PFSK-1 (cell line): ENCODE results near the gene PLA2G4A.

Source experiments
- FOXP2 ChIP-seq: optimal IDR thresholded peaks from 2 replicates; pipeline ENCODE3; 2011; ENCODE audit warnings: borderline replicate concordance, control low read depth, inconsistent platforms; ENCODE audit not compliant: insufficient read depth; ENCODE audit errors: extremely low read length, extremely low read depth
- POLR2AphosphoS5 ChIP-seq: IDR thresholded peaks from 2 replicates; pipeline ENCODE4 v1.6.1; 2012; ENCODE audit warnings: low read depth, mild to moderate bottlenecking, control low read depth, low read length, moderate library complexity
- SIN3A ChIP-seq: IDR thresholded peaks from 2 replicates; pipeline ENCODE4 v1.6.1; 2012; ENCODE audit warnings: mild to moderate bottlenecking, low read length, moderate library complexity, borderline replicate concordance; ENCODE audit not compliant: insufficient read depth
- TAF1 ChIP-seq: IDR thresholded peaks from 2 replicates; pipeline ENCODE4 v1.6.1; 2012; ENCODE audit warnings: low read length, control low read depth, borderline replicate concordance; ENCODE audit not compliant: insufficient read depth
- TF ChIP-seq, protein P1 (sequence below), 2 experiments: IDR thresholded peaks; 2 replicates each; pipeline versions ENCODE4 v1.6.1 to v1.8.0; 2011 to 2012; ENCODE audit warnings: low read depth in 2 of 2, low read length in 2 of 2, control low read depth in 1 of 2, inconsistent platforms in 1 of 2, mild to moderate bottlenecking in 1 of 2, moderate library complexity in 1 of 2; ENCODE audit not compliant: insufficient read depth in 1 of 2

Gene PLA2G4A

GRCh38 chr1:186975220-186975619 lies 146.5 kb downstream of the PLA2G4A start:
- TF ChIP-seq, protein P1, sequence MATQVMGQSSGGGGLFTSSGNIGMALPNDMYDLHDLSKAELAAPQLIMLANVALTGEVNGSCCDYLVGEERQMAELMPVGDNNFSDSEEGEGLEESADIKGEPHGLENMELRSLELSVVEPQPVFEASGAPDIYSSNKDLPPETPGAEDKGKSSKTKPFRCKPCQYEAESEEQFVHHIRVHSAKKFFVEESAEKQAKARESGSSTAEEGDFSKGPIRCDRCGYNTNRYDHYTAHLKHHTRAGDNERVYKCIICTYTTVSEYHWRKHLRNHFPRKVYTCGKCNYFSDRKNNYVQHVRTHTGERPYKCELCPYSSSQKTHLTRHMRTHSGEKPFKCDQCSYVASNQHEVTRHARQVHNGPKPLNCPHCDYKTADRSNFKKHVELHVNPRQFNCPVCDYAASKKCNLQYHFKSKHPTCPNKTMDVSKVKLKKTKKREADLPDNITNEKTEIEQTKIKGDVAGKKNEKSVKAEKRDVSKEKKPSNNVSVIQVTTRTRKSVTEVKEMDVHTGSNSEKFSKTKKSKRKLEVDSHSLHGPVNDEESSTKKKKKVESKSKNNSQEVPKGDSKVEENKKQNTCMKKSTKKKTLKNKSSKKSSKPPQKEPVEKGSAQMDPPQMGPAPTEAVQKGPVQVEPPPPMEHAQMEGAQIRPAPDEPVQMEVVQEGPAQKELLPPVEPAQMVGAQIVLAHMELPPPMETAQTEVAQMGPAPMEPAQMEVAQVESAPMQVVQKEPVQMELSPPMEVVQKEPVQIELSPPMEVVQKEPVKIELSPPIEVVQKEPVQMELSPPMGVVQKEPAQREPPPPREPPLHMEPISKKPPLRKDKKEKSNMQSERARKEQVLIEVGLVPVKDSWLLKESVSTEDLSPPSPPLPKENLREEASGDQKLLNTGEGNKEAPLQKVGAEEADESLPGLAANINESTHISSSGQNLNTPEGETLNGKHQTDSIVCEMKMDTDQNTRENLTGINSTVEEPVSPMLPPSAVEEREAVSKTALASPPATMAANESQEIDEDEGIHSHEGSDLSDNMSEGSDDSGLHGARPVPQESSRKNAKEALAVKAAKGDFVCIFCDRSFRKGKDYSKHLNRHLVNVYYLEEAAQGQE (IDR thresholded peaks at IDR 0.05; ENCODE audit: insufficient read depth in 1 of 2, low read depth in 2 of 2, low read length in 2 of 2): no peak
- no peak for TF ChIP-seq POLR2AphosphoS5
- TF ChIP-seq FOXP2: no peak
- TF ChIP-seq TAF1: no peak
- TF ChIP-seq SIN3A: no peak

DNA sequence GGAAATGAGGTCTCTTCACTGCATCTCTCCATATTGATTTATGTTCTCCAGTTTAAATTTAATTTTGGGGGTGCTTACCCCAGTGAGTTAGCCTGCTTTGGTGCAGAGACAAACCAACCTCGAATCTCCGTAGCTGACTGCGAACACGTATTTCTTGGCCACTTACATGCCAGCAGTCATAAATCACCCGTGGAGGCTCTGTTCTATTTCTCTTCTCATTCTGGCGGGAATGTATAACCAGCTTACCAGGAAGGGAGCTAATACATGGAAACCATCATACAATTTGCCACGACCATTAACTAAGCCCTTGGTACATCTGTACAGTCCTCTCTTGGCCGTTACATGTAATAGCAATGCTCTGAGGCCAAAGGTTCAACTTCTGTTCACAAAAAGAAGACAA lies 148.0 kb downstream of the PLA2G4A start:
- TF ChIP-seq, protein P1 (IDR thresholded peaks at IDR 0.05; ENCODE audit: insufficient read depth in 1 of 2, low read depth in 2 of 2, low read length in 2 of 2): no peak
- TF ChIP-seq FOXP2 (no peak), TAF1 (no peak), POLR2AphosphoS5 (no peak), SIN3A (no peak)

- no peak for TF ChIP-seq FOXP2
- no peak for TF ChIP-seq TAF1
- TF ChIP-seq, protein P1 (IDR thresholded peaks at IDR 0.05; ENCODE audit: insufficient read depth in 1 of 2, low read depth in 2 of 2, low read length in 2 of 2): no peak
- no peak for TF ChIP-seq SIN3A
- no peak for TF ChIP-seq POLR2AphosphoS5
Measured at GRCh38 chr1:186977266-186977957, 148.7 kb downstream of the PLA2G4A start.

DNA sequence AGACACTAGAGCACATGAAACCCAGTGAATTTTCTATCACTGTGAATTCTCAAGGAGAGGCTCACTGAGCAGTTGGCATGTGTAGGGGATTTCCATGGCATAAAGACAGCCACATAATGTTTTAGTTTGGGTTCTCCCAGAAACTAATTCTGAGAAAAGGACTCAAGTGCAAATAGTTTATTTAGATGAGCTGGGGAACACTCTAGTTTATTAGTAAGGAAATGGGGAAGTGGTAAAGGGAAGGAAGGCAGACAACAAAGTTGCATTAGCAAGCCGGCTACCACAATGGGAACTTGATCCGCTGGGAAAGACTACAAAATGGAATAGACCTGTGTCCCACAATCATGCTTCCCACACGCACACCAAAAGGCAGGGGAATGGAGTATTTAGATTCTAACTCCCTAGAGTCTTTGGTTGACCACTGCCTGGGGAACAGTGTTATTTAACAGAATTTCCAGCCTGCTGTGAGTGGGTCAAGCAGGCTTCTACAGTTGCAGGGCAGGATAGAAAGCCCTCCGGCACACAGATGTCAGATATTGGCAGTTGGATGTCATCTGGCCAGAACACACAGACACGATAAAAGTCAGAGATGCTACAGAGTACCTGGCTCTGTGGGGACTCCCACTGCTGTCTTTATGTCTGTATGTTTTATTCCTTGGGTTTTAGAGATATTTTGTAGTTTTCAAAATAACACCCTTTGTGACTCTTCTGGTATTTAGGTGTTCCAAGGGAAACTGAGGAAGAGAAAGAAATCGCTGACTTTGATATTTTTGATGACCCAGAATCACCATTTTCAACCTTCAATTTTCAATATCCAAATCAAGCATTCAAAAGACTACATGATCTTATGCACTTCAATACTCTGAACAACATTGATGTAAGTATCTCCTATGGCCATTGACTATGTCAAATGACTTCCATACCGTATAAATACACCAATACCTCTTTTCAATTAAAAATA lies 150.1 kb downstream of the PLA2G4A start:
- no peak for TF ChIP-seq FOXP2
- TF ChIP-seq POLR2AphosphoS5: no peak
- TF ChIP-seq, protein P1 (IDR thresholded peaks at IDR 0.05; ENCODE audit: insufficient read depth in 1 of 2, low read depth in 2 of 2, low read length in 2 of 2): no peak
- no peak for TF ChIP-seq TAF1
- no peak for TF ChIP-seq SIN3A
